ENCODE results near the gene MED13L.

MED13L gene

GRCh38 chr12:116320791-116321217 is 43.3 kb upstream of the MED13L start:
- TF ChIP-seq POLR2AphosphoS5 (IDR thresholded peaks at IDR 0.05; ENCODE audit: low read depth, low read length) (no peak), TAF1 (IDR thresholded peaks at IDR 0.05; ENCODE audit: borderline replicate concordance, insufficient read depth, low read length) (no peak), REST (IDR thresholded peaks at IDR 0.05; ENCODE audit: insufficient read depth in 1 of 2, low read depth in 2 of 2, low read length in 2 of 2) (no peak), SIN3A (IDR thresholded peaks at IDR 0.05; ENCODE audit: borderline replicate concordance, insufficient read depth, low read length) (no peak), FOXP2 (optimal IDR thresholded peaks at IDR 0.05; ENCODE audit: borderline replicate concordance, extremely low read depth, extremely low read length, insufficient read depth) (no peak)

GRCh38 chr12:116319898-116320621 is 42.6 kb upstream of the MED13L start:
- no peak for TF ChIP-seq TAF1 (IDR thresholded peaks at IDR 0.05; ENCODE audit: borderline replicate concordance, insufficient read depth, low read length)
- no peak for TF ChIP-seq REST (IDR thresholded peaks at IDR 0.05; ENCODE audit: insufficient read depth in 1 of 2, low read depth in 2 of 2, low read length in 2 of 2)
- no peak for TF ChIP-seq POLR2AphosphoS5 (IDR thresholded peaks at IDR 0.05; ENCODE audit: low read depth, low read length)
- no peak for TF ChIP-seq SIN3A (IDR thresholded peaks at IDR 0.05; ENCODE audit: borderline replicate concordance, insufficient read depth, low read length)
- no peak for TF ChIP-seq FOXP2 (optimal IDR thresholded peaks at IDR 0.05; ENCODE audit: borderline replicate concordance, extremely low read depth, extremely low read length, insufficient read depth)

- TF ChIP-seq FOXP2 (optimal IDR thresholded peaks at IDR 0.05; ENCODE audit: borderline replicate concordance, extremely low read depth, extremely low read length, insufficient read depth): no peak
- TF ChIP-seq POLR2AphosphoS5 (IDR thresholded peaks at IDR 0.05; ENCODE audit: low read depth, low read length): no peak
Observed at GRCh38 chr12:116319233-116319897, 41.9 kb upstream of the MED13L start.

GRCh38 chr12:116318576-116319232 is 41.2 kb upstream of the MED13L start:
- TF ChIP-seq FOXP2 (optimal IDR thresholded peaks at IDR 0.05; ENCODE audit: borderline replicate concordance, extremely low read depth, extremely low read length, insufficient read depth) (no peak), SIN3A (IDR thresholded peaks at IDR 0.05; ENCODE audit: borderline replicate concordance, insufficient read depth, low read length) (no peak), TAF1 (IDR thresholded peaks at IDR 0.05; ENCODE audit: borderline replicate concordance, insufficient read depth, low read length) (no peak), POLR2AphosphoS5 (IDR thresholded peaks at IDR 0.05; ENCODE audit: low read depth, low read length) (no peak), REST (IDR thresholded peaks at IDR 0.05; ENCODE audit: insufficient read depth in 1 of 2, low read depth in 2 of 2, low read length in 2 of 2) (no peak)

GRCh38 chr12:116317986-116318575 is 40.6 kb upstream of the MED13L start:
- TF ChIP-seq REST (IDR thresholded peaks at IDR 0.05; ENCODE audit: insufficient read depth in 1 of 2, low read depth in 2 of 2, low read length in 2 of 2) (no peak), POLR2AphosphoS5 (IDR thresholded peaks at IDR 0.05; ENCODE audit: low read depth, low read length) (no peak), TAF1 (IDR thresholded peaks at IDR 0.05; ENCODE audit: borderline replicate concordance, insufficient read depth, low read length) (no peak), SIN3A (IDR thresholded peaks at IDR 0.05; ENCODE audit: borderline replicate concordance, insufficient read depth, low read length) (no peak), FOXP2 (optimal IDR thresholded peaks at IDR 0.05; ENCODE audit: borderline replicate concordance, extremely low read depth, extremely low read length, insufficient read depth) (no peak)

Measured in PFSK-1 (cell line).